ENCODE results near the gene PTPRT. TPM values are rescaled to one million over a fixed set of nuclear protein-coding genes. Genes with fewer than 3 reads are reported as not detected.

PTPRT gene
- total and polyA plus RNA-seq, 10 of the 15 experiments (the other 5 are each of a cell fraction or from before 2014, with no cell fraction given) = not detected

DNA sequence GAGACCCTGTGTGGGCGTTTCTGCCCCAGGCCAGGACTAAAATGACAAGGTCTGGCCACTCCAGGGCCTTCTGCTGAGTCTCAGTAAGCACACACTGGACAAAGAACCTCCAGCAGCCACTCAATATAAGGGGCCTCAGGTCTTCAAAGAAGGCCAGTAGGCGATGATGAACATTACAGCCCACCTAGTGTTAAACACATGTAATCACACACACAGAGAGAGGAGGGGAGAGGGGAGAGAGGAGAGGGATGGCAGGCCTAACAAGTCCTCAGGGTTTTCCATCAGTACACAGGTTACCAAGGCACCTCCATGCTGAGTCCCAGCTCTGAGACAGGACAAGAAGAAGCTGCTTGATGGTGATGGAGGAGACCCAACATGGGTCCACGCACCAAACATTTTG is 325.6 kb downstream of the PTPRT start:
- ATAC-seq (no peak), FAIRE-seq (no peak), DNase-seq (ENCODE audit: low read depth, low spot score) (no peak)
- ChIA-PET CTCF (no interaction called here), SMC1A (ENCODE audit: uncharacterized antibody, unreplicated experiment) (no interaction called here), POLR2A (no interaction called here), RAD21 (ENCODE audit: unreplicated experiment) (no interaction called here)
- Histone ChIP-seq H3K4me2 (ENCODE audit: control insufficient read depth, insufficient read depth) (no peak overlapping the region), H3K36me3 (ENCODE audit: control insufficient read depth in 2 of 2, insufficient read depth in 2 of 2, low read length in 1 of 2) (no peaks in the 10 kb centered on the region), H4K20me1 (ENCODE audit: control insufficient read depth, insufficient read depth) (no peaks in the 10 kb centered on the region), H2AFZ (ENCODE audit: control insufficient read depth, low read depth, low read length) (no peak overlapping the region), H3K9ac (ENCODE audit: control insufficient read depth, insufficient read depth, low read length) (no peak overlapping the region), H3K27me3 (replicated peaks in 1 of 2; ENCODE audit: control insufficient read depth in 2 of 2, insufficient read depth in 2 of 2, low read length in 1 of 2) (no peaks in the 10 kb centered on the region), H3K4me1 (ENCODE audit: control insufficient read depth, insufficient read depth, low read length) (no peaks in the 10 kb centered on the region), H3K27ac (ENCODE audit: control insufficient read depth, insufficient read depth) (no peak overlapping the region), H3K9me3 (replicated peaks; ENCODE audit: control insufficient read depth, insufficient read depth, low read length) (no peaks in the 10 kb centered on the region), H3K4me3 (no peak overlapping the region), H3K79me2 (ENCODE audit: control insufficient read depth, insufficient read depth, low read length) (no peaks in the 10 kb centered on the region)
- TF ChIP-seq, protein P1, sequence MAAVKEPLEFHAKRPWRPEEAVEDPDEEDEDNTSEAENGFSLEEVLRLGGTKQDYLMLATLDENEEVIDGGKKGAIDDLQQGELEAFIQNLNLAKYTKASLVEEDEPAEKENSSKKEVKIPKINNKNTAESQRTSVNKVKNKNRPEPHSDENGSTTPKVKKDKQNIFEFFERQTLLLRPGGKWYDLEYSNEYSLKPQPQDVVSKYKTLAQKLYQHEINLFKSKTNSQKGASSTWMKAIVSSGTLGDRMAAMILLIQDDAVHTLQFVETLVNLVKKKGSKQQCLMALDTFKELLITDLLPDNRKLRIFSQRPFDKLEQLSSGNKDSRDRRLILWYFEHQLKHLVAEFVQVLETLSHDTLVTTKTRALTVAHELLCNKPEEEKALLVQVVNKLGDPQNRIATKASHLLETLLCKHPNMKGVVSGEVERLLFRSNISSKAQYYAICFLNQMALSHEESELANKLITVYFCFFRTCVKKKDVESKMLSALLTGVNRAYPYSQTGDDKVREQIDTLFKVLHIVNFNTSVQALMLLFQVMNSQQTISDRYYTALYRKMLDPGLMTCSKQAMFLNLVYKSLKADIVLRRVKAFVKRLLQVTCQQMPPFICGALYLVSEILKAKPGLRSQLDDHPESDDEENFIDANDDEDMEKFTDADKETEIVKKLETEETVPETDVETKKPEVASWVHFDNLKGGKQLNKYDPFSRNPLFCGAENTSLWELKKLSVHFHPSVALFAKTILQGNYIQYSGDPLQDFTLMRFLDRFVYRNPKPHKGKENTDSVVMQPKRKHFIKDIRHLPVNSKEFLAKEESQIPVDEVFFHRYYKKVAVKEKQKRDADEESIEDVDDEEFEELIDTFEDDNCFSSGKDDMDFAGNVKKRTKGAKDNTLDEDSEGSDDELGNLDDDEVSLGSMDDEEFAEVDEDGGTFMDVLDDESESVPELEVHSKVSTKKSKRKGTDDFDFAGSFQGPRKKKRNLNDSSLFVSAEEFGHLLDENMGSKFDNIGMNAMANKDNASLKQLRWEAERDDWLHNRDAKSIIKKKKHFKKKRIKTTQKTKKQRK (IDR thresholded peaks at IDR 0.05; ENCODE audit: low read depth, low read length) = no peak
- TF ChIP-seq, protein P2, sequence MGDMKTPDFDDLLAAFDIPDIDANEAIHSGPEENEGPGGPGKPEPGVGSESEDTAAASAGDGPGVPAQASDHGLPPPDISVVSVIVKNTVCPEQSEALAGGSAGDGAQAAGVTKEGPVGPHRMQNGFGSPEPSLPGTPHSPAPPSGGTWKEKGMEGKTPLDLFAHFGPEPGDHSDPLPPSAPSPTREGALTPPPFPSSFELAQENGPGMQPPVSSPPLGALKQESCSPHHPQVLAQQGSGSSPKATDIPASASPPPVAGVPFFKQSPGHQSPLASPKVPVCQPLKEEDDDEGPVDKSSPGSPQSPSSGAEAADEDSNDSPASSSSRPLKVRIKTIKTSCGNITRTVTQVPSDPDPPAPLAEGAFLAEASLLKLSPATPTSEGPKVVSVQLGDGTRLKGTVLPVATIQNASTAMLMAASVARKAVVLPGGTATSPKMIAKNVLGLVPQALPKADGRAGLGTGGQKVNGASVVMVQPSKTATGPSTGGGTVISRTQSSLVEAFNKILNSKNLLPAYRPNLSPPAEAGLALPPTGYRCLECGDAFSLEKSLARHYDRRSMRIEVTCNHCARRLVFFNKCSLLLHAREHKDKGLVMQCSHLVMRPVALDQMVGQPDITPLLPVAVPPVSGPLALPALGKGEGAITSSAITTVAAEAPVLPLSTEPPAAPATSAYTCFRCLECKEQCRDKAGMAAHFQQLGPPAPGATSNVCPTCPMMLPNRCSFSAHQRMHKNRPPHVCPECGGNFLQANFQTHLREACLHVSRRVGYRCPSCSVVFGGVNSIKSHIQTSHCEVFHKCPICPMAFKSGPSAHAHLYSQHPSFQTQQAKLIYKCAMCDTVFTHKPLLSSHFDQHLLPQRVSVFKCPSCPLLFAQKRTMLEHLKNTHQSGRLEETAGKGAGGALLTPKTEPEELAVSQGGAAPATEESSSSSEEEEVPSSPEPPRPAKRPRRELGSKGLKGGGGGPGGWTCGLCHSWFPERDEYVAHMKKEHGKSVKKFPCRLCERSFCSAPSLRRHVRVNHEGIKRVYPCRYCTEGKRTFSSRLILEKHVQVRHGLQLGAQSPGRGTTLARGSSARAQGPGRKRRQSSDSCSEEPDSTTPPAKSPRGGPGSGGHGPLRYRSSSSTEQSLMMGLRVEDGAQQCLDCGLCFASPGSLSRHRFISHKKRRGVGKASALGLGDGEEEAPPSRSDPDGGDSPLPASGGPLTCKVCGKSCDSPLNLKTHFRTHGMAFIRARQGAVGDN (IDR thresholded peaks at IDR 0.05) = no peak
- in situ Hi-C loops (cut with MboI) (no loop called here), intact Hi-C loops (cut with micrococcal nuclease; ENCODE audit: unreplicated experiment) (no loop called here)
- WGBS (ENCODE audit: insufficient coverage, insufficient replicate concordance, low lambda C conversion rate, missing lambda C conversion rate) = 2% methylated on average over 3 of the region's 3 CpGs
- BruUV-seq (replicated peaks) = no TSS peak
